ENCODE measurements around the gene EPB41L5.

EPB41L5 gene

DNA sequence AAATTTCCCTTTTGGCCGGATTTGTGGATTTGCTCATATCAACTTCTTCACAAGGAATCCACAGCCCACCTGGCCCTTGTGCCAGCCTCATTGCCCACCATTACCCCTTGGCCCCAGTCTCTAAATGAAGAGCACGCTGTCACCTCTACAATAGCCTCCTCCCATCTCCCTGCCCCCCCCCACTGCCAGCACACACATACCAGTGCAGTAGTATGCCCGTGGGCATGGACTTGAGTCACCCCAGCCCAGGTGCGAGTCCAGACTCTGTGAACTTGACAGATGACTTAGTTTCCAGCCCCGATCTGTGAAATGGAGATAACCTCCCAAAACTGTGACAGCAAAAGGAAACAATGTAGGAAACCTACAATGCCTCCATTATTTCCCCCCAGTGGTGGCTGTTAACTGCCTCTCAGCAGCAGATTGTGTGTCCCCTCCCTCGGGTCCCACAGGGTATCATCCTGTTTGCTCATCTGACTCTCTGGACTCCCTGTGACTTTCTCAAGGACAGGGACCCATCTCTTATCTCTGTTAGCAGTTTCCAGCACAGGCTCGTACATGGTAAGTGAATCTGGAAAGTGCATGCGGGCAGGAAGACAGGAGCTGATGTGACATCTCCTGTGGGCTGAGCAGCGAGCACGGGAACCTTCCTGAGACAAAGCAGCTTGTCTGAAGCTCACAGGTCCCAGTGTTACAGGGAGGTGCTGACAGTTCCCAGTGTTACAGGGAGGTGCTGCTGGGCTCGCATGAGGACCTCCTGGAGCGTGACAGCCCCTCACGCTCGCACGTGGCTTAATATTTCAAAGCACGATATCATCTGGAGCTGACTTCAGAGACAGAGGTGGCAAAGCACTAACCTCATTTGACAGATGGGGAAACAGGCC is 214.5 kb downstream of the EPB41L5 start:
- no peak for DNase-seq

GRCh38 chr2:120228503-120228902 is 215.6 kb downstream of the EPB41L5 start:
- no peak for DNase-seq

Data from EL (cell line).